ENCODE measurements around the gene NPM1. TPM values are rescaled to one million over a fixed set of nuclear protein-coding genes. Genes with fewer than 3 reads are reported as not detected.

The NPM1 gene
- total RNA-seq, 1 donor from 2014 or later, result 389 TPM

DNA sequence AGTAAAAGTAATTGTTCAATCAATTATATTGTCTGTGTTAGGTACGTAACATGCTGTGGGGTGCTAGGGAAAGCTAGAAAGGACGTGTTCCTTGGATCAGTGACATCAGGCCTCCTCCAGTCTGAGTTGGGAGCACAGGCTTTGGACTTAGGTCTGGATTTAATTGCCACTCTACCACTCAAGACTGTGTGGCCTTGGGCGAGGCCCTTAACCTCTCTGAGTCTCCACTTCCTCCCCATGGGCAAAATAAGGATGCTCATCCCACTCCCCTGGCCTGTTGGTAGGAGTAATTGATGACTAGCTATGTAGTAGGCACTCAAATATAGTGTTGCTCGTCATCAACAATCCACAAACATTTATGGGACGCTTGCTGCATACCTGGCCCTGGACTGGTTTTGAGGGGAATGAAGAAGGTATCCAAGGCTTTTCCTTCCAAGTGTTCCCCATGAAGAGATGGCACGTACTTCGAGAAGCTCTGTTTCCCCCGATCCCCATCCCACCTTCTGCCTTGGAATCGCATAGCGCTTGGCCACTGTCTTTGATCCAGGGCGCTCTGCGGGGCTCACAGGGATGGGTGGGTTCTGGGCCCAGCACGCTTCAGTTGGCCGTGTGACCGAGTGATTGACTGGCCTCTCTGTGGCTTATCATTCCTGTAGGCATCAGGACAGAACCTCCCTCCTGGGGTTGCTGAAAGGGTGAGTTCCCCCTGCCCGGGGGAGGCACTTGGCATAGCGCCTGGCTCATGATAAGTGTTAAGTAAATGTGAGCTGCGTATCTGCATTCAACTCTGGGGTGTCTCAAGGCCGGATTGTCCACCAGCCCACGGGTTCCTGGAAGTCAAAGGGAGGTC lies 39.9 kb downstream of the NPM1 start:
- TF ChIP-seq, protein P1, sequence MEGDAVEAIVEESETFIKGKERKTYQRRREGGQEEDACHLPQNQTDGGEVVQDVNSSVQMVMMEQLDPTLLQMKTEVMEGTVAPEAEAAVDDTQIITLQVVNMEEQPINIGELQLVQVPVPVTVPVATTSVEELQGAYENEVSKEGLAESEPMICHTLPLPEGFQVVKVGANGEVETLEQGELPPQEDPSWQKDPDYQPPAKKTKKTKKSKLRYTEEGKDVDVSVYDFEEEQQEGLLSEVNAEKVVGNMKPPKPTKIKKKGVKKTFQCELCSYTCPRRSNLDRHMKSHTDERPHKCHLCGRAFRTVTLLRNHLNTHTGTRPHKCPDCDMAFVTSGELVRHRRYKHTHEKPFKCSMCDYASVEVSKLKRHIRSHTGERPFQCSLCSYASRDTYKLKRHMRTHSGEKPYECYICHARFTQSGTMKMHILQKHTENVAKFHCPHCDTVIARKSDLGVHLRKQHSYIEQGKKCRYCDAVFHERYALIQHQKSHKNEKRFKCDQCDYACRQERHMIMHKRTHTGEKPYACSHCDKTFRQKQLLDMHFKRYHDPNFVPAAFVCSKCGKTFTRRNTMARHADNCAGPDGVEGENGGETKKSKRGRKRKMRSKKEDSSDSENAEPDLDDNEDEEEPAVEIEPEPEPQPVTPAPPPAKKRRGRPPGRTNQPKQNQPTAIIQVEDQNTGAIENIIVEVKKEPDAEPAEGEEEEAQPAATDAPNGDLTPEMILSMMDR (IDR thresholded peaks at IDR 0.05; ENCODE audit: borderline replicate concordance), result no peak
- Histone ChIP-seq H3K36me3 (no peaks in the 10 kb centered on the region), H3K4me3 (no peak overlapping the region), H3K4me1 (peaks cover 70% of the 10 kb centered on the region), H3K27ac (replicated peaks) (peak overlapping the region; percentile 31), H3K27me3 (ENCODE audit: low read depth) (no peaks in the 10 kb centered on the region), H3K9me3 (replicated peaks) (no peaks in the 10 kb centered on the region)
- peak; percentile 73 for DNase-seq
- intact Hi-C loops (cut with micrococcal nuclease), result no loop called here

DNA sequence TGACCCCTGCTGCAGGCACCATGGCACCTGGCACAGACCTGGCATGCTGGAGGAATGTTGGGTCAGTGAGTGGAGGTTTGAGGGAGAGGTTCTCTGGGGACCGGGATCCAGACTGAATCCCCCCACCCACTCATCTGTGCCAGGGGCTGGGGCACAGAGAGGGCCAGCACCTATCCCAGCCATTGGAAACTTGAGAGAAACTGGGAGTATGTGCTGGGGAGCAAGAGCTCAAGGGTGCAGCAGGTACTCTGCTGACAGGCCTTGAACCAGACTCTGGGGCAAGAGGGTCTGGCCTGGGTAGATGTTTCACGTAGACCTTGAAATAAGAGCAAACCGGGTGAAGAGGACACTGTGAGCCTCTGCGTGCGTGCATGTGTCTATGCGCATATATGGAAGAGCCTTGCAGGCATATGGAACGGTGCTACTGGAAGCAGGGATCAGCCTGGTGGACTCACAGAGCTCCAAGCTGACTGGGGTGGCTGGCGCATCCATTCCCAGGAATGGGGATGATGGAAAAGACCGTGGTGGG lies 40.6 kb downstream of the NPM1 start:
- TF ChIP-seq, protein P1 (IDR thresholded peaks at IDR 0.05; ENCODE audit: borderline replicate concordance), result no peak
- H3K4me1 ChIP-seq, result peaks cover 70% of the 10 kb centered on the region
- H3K9me3 ChIP-seq (replicated peaks), result no peaks in the 10 kb centered on the region
- intact Hi-C loops (cut with micrococcal nuclease), result no loop called here
- no peaks in the 10 kb centered on the region for H3K36me3 ChIP-seq
- H3K27ac ChIP-seq (replicated peaks), result peak overlapping the region; percentile 31
- no peaks in the 10 kb centered on the region for H3K27me3 ChIP-seq (ENCODE audit: low read depth)
- DNase-seq, result no peak
- no peak overlapping the region for H3K4me3 ChIP-seq

DNA sequence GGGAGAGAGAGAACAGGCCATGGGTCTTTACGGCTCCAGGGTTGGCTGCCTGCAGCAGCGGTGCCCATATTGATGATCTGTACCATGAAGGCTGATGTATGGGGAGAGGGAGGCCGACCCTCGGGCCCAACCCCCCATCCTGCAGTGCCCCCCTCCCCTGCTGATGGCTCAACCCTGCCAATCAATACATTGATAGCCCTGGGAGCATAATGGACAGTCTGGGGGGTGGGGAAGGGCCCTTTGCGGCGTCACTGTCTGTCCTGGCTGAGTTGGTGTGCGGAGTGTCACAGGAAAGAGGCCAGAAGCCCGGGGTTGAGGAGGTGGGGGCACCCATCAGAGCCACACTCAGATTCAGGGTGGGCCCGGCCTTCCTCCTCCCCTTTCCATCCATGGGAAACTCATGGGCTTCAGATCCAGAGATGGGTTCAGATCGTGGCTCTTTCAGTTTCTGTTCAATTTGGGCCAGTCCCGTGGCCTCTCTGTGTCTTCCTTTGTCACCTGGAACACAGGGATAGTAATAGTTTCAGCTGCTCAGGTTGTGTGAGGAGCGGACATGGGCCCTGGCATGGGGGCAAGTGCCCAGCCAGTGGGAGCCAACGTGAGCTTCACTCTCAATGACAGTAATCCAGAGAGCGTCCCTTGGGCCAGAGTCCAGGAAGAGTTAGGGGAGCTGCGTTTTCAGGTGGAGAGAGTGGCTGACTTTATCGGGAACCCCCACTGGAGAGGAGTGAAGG lies 41.3 kb downstream of the NPM1 start:
- Histone ChIP-seq H3K4me3 (no peak overlapping the region), H3K27me3 (ENCODE audit: low read depth) (no peaks in the 10 kb centered on the region), H3K4me1 (peaks cover 73% of the 10 kb centered on the region), H3K9me3 (replicated peaks) (no peaks in the 10 kb centered on the region), H3K36me3 (no peaks in the 10 kb centered on the region), H3K27ac (replicated peaks) (no peak overlapping the region)
- intact Hi-C loops (cut with micrococcal nuclease), result no loop called here
- TF ChIP-seq, protein P1 (IDR thresholded peaks at IDR 0.05; ENCODE audit: borderline replicate concordance), result no peak
- DNase-seq, result no peak

DNA sequence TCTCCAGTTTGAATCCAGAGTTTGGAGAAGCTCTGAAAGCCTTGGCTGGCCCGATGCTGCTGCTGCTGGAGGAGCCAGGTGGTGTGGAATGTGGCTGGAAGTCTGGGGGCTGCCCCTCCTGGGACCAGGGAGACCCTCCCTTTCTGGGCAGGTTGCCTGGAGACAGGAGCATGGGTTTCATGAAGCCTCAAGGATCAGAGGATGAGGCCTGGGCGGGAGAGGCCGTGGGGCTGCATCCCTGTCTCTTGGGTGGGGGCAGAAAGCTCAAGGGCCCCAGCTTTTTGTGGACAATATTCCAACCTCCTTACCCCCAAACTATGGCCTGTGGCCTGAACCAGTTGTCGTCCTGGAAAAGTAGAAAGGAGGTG lies 41.9 kb downstream of the NPM1 start:
- Histone ChIP-seq H3K27me3 (ENCODE audit: low read depth) (no peaks in the 10 kb centered on the region), H3K36me3 (no peaks in the 10 kb centered on the region), H3K27ac (replicated peaks) (no peak overlapping the region), H3K4me3 (no peak overlapping the region), H3K4me1 (peaks cover 71% of the 10 kb centered on the region), H3K9me3 (replicated peaks) (no peaks in the 10 kb centered on the region)
- TF ChIP-seq, protein P1 (IDR thresholded peaks at IDR 0.05; ENCODE audit: borderline replicate concordance), result no peak
- DNase-seq, result no peak
- intact Hi-C loops (cut with micrococcal nuclease), result no loop called here

DNA sequence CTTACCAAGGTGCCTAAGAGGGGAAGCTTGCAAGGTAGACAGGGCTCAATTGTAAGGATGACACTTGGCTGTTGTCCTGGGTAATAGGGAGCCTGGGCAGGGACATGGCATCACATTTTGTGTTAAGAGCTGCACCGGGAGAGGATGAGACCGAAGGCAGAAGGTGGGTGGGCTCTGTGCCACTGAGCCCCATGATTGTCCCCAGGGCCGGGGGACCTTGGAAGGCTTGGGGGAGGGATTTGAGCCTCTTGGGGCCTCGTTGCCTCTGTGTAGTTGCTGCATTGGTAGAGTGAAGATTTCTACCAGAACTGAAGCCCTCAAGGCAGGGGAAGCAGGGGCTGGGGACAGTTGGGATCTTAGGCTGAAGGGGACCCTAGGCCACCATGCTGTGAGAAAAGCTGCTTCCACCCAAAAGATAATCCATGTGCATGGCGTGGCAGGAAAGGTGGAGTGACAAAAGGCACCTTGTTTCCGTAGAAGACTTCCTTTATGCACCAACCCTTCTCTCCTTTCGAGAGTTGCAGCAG lies 43.7 kb downstream of the NPM1 start:
- intact Hi-C loops (cut with micrococcal nuclease), result no loop called here
- Histone ChIP-seq H3K4me1 (peaks cover 56% of the 10 kb centered on the region), H3K27me3 (ENCODE audit: low read depth) (no peaks in the 10 kb centered on the region), H3K36me3 (no peaks in the 10 kb centered on the region), H3K27ac (replicated peaks) (no peak overlapping the region), H3K4me3 (no peak overlapping the region), H3K9me3 (replicated peaks) (no peaks in the 10 kb centered on the region)
- TF ChIP-seq, protein P1 (IDR thresholded peaks at IDR 0.05; ENCODE audit: borderline replicate concordance), result no peak
- DNase-seq, result no peak
